ENCODE measurements around the gene TSPOAP1. TPM values are rescaled to one million over a fixed set of nuclear protein-coding genes. Genes with fewer than 3 reads are reported as not detected.

The TSPOAP1 gene
- total RNA-seq, 2 experiments from 2014 or later: 17.8 to 19.5 TPM

DNA sequence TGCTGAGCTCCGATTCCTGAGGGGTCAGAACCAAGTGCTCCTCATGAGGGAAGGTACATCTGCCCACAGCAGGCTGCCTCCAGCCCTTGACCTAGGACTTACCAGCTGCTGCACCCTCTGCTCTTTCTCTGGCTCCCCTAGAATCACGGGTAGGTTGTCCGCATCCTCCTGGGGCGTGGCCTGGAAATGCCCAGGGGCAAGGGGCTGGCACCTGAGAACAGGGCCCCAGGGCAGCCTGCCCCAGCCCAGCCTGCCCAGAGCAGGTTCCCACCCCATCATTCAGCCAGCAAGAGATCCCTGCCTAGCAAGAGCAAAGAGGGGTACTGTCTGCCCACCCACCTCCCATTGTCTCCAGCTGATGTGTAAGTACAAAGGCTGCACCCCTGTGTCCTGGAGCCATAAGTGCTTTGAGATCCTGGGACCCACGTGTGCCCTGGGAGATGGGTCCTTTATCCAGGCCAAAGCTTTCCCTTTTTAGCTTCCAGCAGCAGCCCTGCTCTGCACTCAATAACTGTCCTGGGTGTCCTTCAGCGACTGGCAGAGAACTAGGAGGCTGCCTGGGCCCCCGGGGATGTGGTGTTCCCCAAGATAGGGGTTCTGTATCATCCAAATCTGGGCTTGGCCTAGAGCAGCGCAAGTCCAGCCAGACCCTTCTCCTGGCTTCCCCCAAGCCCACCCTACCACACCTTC is 5.1 kb downstream of the TSPOAP1 start:
- ATAC-seq (ENCODE audit: poor library complexity): no peak
- Mint-ChIP-seq H3K4me3 (no peak overlapping the region), H3K27ac (no peak overlapping the region), H3K9me3 (no peaks in the 10 kb centered on the region), H3K36me3 (ENCODE audit: low read depth) (peaks cover 7% of the 10 kb centered on the region), H3K4me1 (ENCODE audit: low read depth) (peaks cover 28% of the 10 kb centered on the region), H3K27me3 (no peaks in the 10 kb centered on the region)
- peaks cover 44% of the 10 kb centered on the region for H3K4me1 ChIP-seq (ENCODE audit: insufficient read depth, low read length)
- no peaks in the 10 kb centered on the region for H3K27me3 ChIP-seq (ENCODE audit: control insufficient read depth in 1 of 2, insufficient read depth in 2 of 2, low read length in 2 of 2)
- no peak overlapping the region for H3K4me3 ChIP-seq (ENCODE audit: low read length)
- ChIA-PET CTCF (interaction anchor here (0.9 to 1.4 kb wide), 3 partner anchors 19 to 94 kb away, joined by 4 read pairs; partner anchors contain the start of gene RNF43), POLR2A (interaction anchor here (1.0 to 22.3 kb wide), 4 partner anchors 16 to 308 kb away, joined by 3 to 1359 read pairs (median 80); partner anchors contain the start of genes RNF43 and SUPT4H1)
- no peak overlapping the region for H3K27ac ChIP-seq (ENCODE audit: low read depth in 1 of 2, low read length in 2 of 2)
- no peaks in the 10 kb centered on the region for H3K9me3 ChIP-seq (ENCODE audit: control insufficient read depth in 1 of 2, insufficient read depth in 1 of 2, low read length in 2 of 2)
- no peak for DNase-seq
- peaks cover 9% of the 10 kb centered on the region for H3K36me3 ChIP-seq (ENCODE audit: insufficient read depth, low read length)
- no peak for TF ChIP-seq CTCF (IDR thresholded peaks at IDR 0.05)
- intact Hi-C loops (cut with DNase I, micrococcal nuclease): no loop called here

GRCh38 chr17:58322581-58323185 is 5.9 kb downstream of the TSPOAP1 start:
- Histone ChIP-seq H3K4me1 (ENCODE audit: insufficient read depth, low read length) (peaks cover 44% of the 10 kb centered on the region), H3K27ac (ENCODE audit: low read depth in 1 of 2, low read length in 2 of 2) (no peak overlapping the region), H3K27me3 (ENCODE audit: control insufficient read depth in 1 of 2, insufficient read depth in 2 of 2, low read length in 2 of 2) (no peaks in the 10 kb centered on the region), H3K36me3 (ENCODE audit: insufficient read depth, low read length) (peaks cover 9% of the 10 kb centered on the region), H3K4me3 (ENCODE audit: low read length) (no peak overlapping the region), H3K9me3 (ENCODE audit: control insufficient read depth in 1 of 2, insufficient read depth in 1 of 2, low read length in 2 of 2) (no peaks in the 10 kb centered on the region)
- DNase-seq: no peak
- Mint-ChIP-seq H3K4me1 (ENCODE audit: low read depth) (peaks cover 22% of the 10 kb centered on the region), H3K36me3 (ENCODE audit: low read depth) (peaks cover 4% of the 10 kb centered on the region), H3K27me3 (no peaks in the 10 kb centered on the region), H3K9me3 (no peaks in the 10 kb centered on the region), H3K4me3 (no peak overlapping the region), H3K27ac (no peak overlapping the region)
- no peak for TF ChIP-seq CTCF (IDR thresholded peaks at IDR 0.05)
- CTCF ChIA-PET: interaction anchor here (0.9 to 6.3 kb wide), 3 partner anchors 19 to 95 kb away, joined by 4 to 211 read pairs (median 4); partner anchors contain the start of gene RNF43
- POLR2A ChIA-PET: interaction anchor here (0.6 to 22.3 kb wide), 5 partner anchors 17 to 309 kb away, joined by 3 to 1359 read pairs (median 3); partner anchors contain the start of genes RNF43 and SUPT4H1
- intact Hi-C loops (cut with DNase I, micrococcal nuclease): no loop called here
- no peak for ATAC-seq (ENCODE audit: poor library complexity)

DNA sequence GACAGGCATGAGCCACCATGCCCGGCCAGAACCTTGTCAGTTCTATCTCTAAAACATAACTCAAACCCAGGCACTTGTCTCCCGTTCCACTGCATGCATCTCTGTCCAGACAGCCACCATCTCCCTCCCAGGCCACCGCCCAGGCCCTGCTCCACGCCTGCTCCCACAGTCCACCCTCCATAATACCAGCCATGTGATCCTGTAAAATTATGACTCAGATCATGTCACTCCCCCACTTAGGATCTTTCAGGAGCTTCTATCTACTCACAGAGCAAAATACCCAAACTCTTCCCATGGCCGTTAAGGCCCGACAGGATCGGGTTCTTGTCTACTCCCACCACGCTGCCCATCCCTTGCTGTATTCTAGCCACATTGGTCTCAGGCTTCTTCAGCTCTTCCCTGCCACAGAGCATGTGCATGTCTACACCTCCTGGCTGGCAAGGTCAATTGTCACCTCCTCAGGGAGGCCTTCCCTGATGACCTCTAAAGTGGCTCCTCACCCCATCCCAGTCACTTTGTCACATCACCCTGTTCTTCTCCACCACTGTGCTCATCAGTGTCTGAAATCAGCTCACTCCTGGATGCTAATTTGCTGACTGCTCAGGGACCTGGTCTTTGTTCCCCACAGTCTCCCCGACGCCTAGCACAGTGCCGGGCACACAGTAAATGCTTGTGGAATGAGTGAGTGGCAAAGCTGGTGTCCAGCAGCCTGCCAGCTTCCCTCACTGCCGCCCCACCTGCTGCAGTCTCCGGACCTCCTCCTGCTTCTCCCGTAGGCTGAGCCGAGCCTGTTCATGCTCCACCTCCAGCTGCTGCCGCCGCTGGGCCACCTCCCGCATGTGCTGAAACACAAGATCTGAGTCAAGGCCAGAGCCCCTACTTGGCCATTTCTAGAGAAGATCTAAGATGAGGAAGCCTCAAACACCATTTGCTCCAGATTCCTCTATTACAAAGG is 6.7 kb downstream of the TSPOAP1 start:
- H3K27ac Mint-ChIP-seq: no peak overlapping the region
- no peaks in the 10 kb centered on the region for H3K9me3 Mint-ChIP-seq
- DNase-seq: no peak
- Histone ChIP-seq H3K4me1 (ENCODE audit: insufficient read depth, low read length) (peaks cover 42% of the 10 kb centered on the region), H3K27ac (ENCODE audit: low read depth in 1 of 2, low read length in 2 of 2) (no peak overlapping the region), H3K27me3 (ENCODE audit: control insufficient read depth in 1 of 2, insufficient read depth in 2 of 2, low read length in 2 of 2) (no peaks in the 10 kb centered on the region), H3K9me3 (ENCODE audit: control insufficient read depth in 1 of 2, insufficient read depth in 1 of 2, low read length in 2 of 2) (no peaks in the 10 kb centered on the region), H3K36me3 (ENCODE audit: insufficient read depth, low read length) (peaks cover 9% of the 10 kb centered on the region), H3K4me3 (ENCODE audit: low read length) (no peak overlapping the region)
- H3K36me3 Mint-ChIP-seq (ENCODE audit: low read depth): peaks cover 4% of the 10 kb centered on the region
- intact Hi-C loops (cut with DNase I, micrococcal nuclease): no loop called here
- ChIA-PET POLR2A (interaction anchor here (0.6 to 22.3 kb wide), 3 partner anchors 17 to 194 kb away, joined by 3 to 1359 read pairs (median 157); partner anchors contain the start of gene SUPT4H1), CTCF (interaction anchor here (0.6 to 6.3 kb wide), 3 partner anchors 21 to 219 kb away, joined by 3 to 211 read pairs (median 4); partner anchors contain the start of gene RNF43)
- ATAC-seq (ENCODE audit: poor library complexity): no peak
- no peak for TF ChIP-seq CTCF (IDR thresholded peaks at IDR 0.05)
- H3K4me1 Mint-ChIP-seq (ENCODE audit: low read depth): peaks cover 23% of the 10 kb centered on the region
- no peaks in the 10 kb centered on the region for H3K27me3 Mint-ChIP-seq
- no peak overlapping the region for H3K4me3 Mint-ChIP-seq
